Left lung (tissue), 14 donors: Measurements from ENCODE around the gene U2AF1. TPM values are rescaled to one million over a fixed set of nuclear protein-coding genes. Genes with fewer than 3 reads are reported as not detected.
"Not testable (repeated sequence)": the region's sequence is repeated elsewhere in the genome, so short reads cannot be mapped to it uniquely, and the experiment has no call there.

Source experiments
- ATAC-seq: fragments of 200-7000 bp; cut with Tn5 transposase; one replicate; pipeline ENCODE4 v1.9.1; 2020; ENCODE audit warnings: moderate library complexity
- DNase-seq, 4 donors: peaks; one replicate each; pipeline ENCODE4 v3.0.0-alpha.2; 2013 to 2020
- H3K27ac ChIP-seq, 2 donors: fragments of 200-600 bp; sonication (generic) in 1 of 2; one replicate each; pipeline versions ENCODE4 v1.5.0 to v1.8.0; 2020 to 2021
- H3K27me3 ChIP-seq, 2 donors: fragments of 200-600 bp; sonication (generic) in 1 of 2; one replicate each; pipeline versions ENCODE4 v1.5.0 to v1.8.0; 2020 to 2021
- H3K36me3 ChIP-seq, 2 donors: fragments of 200-600 bp; sonication (generic) in 1 of 2; one replicate each; pipeline versions ENCODE4 v1.5.0 to v1.8.0; 2020 to 2021
- H3K4me1 ChIP-seq, 2 donors: fragments of 200-600 bp; one replicate each; pipeline ENCODE4 v1.8.0; 2021
- H3K4me3 ChIP-seq, 2 donors: fragments of 200-600 bp; sonication (generic) in 1 of 2; one replicate each; pipeline versions ENCODE4 v1.5.0 to v1.8.0; 2020 to 2021; ENCODE audit warnings: mild to moderate bottlenecking in 1 of 2
- H3K9me3 ChIP-seq, 2 donors: fragments of 200-600 bp; sonication (generic) in 1 of 2; one replicate each; pipeline versions ENCODE4 v1.5.0 to v1.8.0; 2020 to 2021
- intact Hi-C, 2 donors: fragments of 100-400 bp; cut with DNase I; formaldehyde crosslinking; loops; one replicate each; pipeline versions ENCODE4 v1.11.2 to v1.14.2; 2022
- long read RNA-seq, 12 donors: library from polyadenylated mRNA in 2 of 12; unstranded in 2 of 12; transcript quantifications; one replicate each; pipeline ENCODE4 v2.0.0 and lab custom pipeline, GENCODE V29; 2019 to 2026
- polyA plus RNA-seq, 6 donors: library from polyadenylated mRNA; unstranded; fragments of 120-200 nt; gene quantifications; one replicate each; pipeline ENCODE4 v1.2.1, GENCODE V29; 2013; ENCODE audit not compliant: insufficient read length in 6 of 6
- total RNA-seq, 2 donors: library from RNA; stranded (reverse); fragmentation: NEBNext Ultra II Directional; extraction: Animal tissue kit (Norgen Biotek cat#: 25700); gene quantifications; one replicate each; pipeline ENCODE4 v1.2.1, GENCODE V29; 2021
- donor health status: DM: no; HTN: yes; CAD: no.
- donor health status: DM: no; HTN: no; CAD: no.

U2AF1 gene, protein sequence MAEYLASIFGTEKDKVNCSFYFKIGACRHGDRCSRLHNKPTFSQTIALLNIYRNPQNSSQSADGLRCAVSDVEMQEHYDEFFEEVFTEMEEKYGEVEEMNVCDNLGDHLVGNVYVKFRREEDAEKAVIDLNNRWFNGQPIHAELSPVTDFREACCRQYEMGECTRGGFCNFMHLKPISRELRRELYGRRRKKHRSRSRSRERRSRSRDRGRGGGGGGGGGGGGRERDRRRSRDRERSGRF
- total RNA-seq (10 to 100 TPM; 26.4 to 34.9 TPM), polyA plus RNA-seq (10 to 100 TPM; 26.4 to 89.4 (median 52.0) TPM)
- long read RNA-seq, donor 1, transcript U2AF1-202 (8 exons, 940 nt): minor isoform, 30 of 76 reads
- long read RNA-seq, donor 1, transcript U2AF1-201 (8 exons, 962 nt): major isoform, 43 of 76 reads
- long read RNA-seq, donor 1, partial matches to known transcripts: 0 of 76 reads
- long read RNA-seq, donor 1, other reads (novel, unspliced or antisense): 0 of 76 reads
- long read RNA-seq, donor 2, transcript U2AF1-202 (8 exons, 940 nt): minor isoform, 11 of 54 reads
- long read RNA-seq, donor 2, transcript U2AF1-201 (8 exons, 962 nt): major isoform, 34 of 54 reads
- long read RNA-seq, donor 2, partial matches to known transcripts: 8 of 54 reads
- long read RNA-seq, donor 2, other reads (novel, unspliced or antisense): 0 of 54 reads
- long read RNA-seq, donor 3, transcript U2AF1-202 (8 exons, 940 nt): minor isoform, 23 of 58 reads
- long read RNA-seq, donor 3, transcript U2AF1-201 (8 exons, 962 nt): major isoform, 30 of 58 reads
- long read RNA-seq, donor 3, partial matches to known transcripts: 0 of 58 reads
- long read RNA-seq, donor 3, other reads (novel, unspliced or antisense): 0 of 58 reads
- long read RNA-seq, donor 4, transcript U2AF1-202 (8 exons, 940 nt): minor isoform, 13 of 43 reads
- long read RNA-seq, donor 4, transcript U2AF1-201 (8 exons, 962 nt): major isoform, 23 of 43 reads
- long read RNA-seq, donor 4, partial matches to known transcripts: 4 of 43 reads
- long read RNA-seq, donor 4, other reads (novel, unspliced or antisense): 2 of 43 reads
- long read RNA-seq, donor 5, transcript U2AF1-201 (8 exons, 962 nt): major isoform, 34 of 59 reads
- long read RNA-seq, donor 5, transcript U2AF1-202 (8 exons, 940 nt): minor isoform, 21 of 59 reads
- long read RNA-seq, donor 5, partial matches to known transcripts: 0 of 59 reads
- long read RNA-seq, donor 5, other reads (novel, unspliced or antisense): 0 of 59 reads
- long read RNA-seq, donor 6, transcript U2AF1-202 (8 exons, 940 nt): minor isoform, 36 of 92 reads
- long read RNA-seq, donor 6, transcript U2AF1-201 (8 exons, 962 nt): major isoform, 46 of 92 reads
- long read RNA-seq, donor 6, partial matches to known transcripts: 5 of 92 reads
- long read RNA-seq, donor 6, other reads (novel, unspliced or antisense): 0 of 92 reads
- long read RNA-seq, donor 7, transcript U2AF1-202 (8 exons, 940 nt): minor isoform, 15 of 47 reads
- long read RNA-seq, donor 7, transcript U2AF1-201 (8 exons, 962 nt): major isoform, 29 of 47 reads
- long read RNA-seq, donor 7, partial matches to known transcripts: 0 of 47 reads
- long read RNA-seq, donor 7, other reads (novel, unspliced or antisense): 0 of 47 reads
- long read RNA-seq, donor 8, transcript U2AF1-202 (8 exons, 940 nt): minor isoform, 20 of 70 reads
- long read RNA-seq, donor 8, transcript U2AF1-201 (8 exons, 962 nt): major isoform, 48 of 70 reads
- long read RNA-seq, donor 8, partial matches to known transcripts: 0 of 70 reads
- long read RNA-seq, donor 8, other reads (novel, unspliced or antisense): 0 of 70 reads
- long read RNA-seq, donor 9, partial matches to known transcripts: 0 of 1 reads
- long read RNA-seq, donor 9, other reads (novel, unspliced or antisense): 0 of 1 reads
- long read RNA-seq, donor 10, transcript U2AF1-201 (8 exons, 962 nt): major isoform, 18 of 23 reads
- long read RNA-seq, donor 10, partial matches to known transcripts: 0 of 23 reads
- long read RNA-seq, donor 10, other reads (novel, unspliced or antisense): 2 of 23 reads
- long read RNA-seq, donor 11, transcript U2AF1-201 (8 exons, 962 nt): major isoform, 20 of 43 reads
- long read RNA-seq, donor 11, transcript U2AF1-202 (8 exons, 940 nt): minor isoform, 12 of 43 reads
- long read RNA-seq, donor 11, partial matches to known transcripts: 7 of 43 reads
- long read RNA-seq, donor 11, other reads (novel, unspliced or antisense): 0 of 43 reads
- long read RNA-seq, donor 12, full-length matches to known transcripts: 42 of 42 reads
- long read RNA-seq, donor 12, partial matches to known transcripts: 0 of 42 reads
- long read RNA-seq, donor 12, other reads (novel, unspliced or antisense): 0 of 42 reads

DNA sequence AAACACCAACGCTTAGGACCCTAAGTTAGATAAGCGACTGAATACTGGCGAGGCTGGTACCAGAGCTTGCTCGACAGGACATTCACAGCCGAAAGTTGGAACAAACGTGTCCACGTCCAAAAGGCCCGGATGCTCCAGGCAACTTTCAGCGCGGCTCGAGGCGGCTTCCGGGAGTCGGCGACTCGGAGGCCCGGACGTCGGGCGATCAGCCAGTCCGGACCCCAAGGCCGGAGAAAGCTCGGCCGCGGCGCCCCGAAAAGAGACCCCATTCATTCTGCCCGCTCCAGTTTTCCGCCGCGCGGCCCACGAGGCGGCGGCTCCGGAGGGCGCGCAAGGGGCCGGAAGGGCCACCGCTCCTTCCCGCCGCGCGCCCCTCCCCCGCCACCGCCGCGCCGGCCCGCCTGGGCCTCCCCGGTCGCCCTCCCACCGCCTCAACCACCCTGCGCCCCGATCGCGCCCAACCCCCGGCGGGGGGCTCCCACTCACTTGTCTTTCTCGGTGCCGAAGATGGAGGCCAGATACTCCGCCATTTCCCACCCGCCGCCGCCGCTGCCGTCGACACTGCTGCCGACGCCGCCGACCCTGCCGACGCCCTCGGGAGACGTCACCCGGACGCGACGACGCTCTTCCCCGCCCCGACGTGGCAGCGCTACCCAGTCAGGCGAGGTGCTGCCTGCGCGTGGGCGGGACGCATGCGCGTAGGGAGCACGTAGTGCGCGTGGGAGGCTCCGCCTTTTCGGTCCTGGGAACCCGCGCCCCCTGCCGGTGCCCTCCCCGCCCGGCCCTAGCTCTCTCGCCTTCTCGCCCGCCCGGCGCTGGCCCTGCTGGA lies at the start of gene U2AF1:
Gene U2AF1 (minus strand): TSS at position 606 of the 829 bp plus-strand sequence. CDS start 76 bp downstream, at position 530.
- H3K27ac ChIP-seq: peak within 1 kb of the TSS; percentile 44 to 85
- peak within 1 kb of the TSS; percentile 41 to 57 for H3K4me3 ChIP-seq
- H3K27me3 ChIP-seq, H3K36me3 ChIP-seq, H3K4me1 ChIP-seq, intact Hi-C loops, H3K9me3 ChIP-seq: not testable (repeated sequence)
- ATAC-seq (peak; percentile 98), DNase-seq (peak in 2 of 4 donors; percentile 80 to 91)

GRCh38 chr21:43153601-43154000 lies 46.2 kb upstream of the U2AF1 start:
- H3K4me1 ChIP-seq, H3K9me3 ChIP-seq, H3K36me3 ChIP-seq, DNase-seq, intact Hi-C loops, H3K27me3 ChIP-seq, H3K4me3 ChIP-seq, ATAC-seq, H3K27ac ChIP-seq: not testable (repeated sequence)

GRCh38 chr21:43149344-43149743 lies 42.0 kb upstream of the U2AF1 start:
- intact Hi-C loops, H3K27me3 ChIP-seq, H3K4me3 ChIP-seq, H3K4me1 ChIP-seq, H3K9me3 ChIP-seq, ATAC-seq, H3K36me3 ChIP-seq, H3K27ac ChIP-seq, DNase-seq: not testable (repeated sequence)

DNA sequence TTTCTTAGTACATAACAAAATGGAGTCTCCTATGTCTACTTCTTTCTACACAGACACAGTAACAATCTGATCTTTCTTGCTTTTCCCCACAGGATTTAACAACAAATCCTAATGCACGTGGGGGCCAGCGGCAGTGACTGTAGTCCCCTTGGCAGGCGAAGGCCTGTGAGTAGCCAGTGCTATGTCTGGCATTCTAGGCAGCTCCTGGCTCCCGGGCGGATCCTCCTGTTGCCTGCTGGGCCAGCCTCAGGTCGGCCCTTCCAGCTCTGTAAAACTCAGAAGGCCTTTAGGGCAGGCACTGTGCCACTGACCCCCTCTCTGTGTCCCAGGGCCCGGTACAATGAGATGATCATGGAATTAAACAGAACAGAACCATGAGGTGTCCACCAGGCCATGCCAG lies 40.6 kb upstream of the U2AF1 start:
- H3K36me3 ChIP-seq, H3K4me1 ChIP-seq, H3K9me3 ChIP-seq, DNase-seq, intact Hi-C loops, H3K27me3 ChIP-seq, H3K4me3 ChIP-seq, H3K27ac ChIP-seq: not testable (repeated sequence)
- peak; percentile 42 for ATAC-seq

DNA sequence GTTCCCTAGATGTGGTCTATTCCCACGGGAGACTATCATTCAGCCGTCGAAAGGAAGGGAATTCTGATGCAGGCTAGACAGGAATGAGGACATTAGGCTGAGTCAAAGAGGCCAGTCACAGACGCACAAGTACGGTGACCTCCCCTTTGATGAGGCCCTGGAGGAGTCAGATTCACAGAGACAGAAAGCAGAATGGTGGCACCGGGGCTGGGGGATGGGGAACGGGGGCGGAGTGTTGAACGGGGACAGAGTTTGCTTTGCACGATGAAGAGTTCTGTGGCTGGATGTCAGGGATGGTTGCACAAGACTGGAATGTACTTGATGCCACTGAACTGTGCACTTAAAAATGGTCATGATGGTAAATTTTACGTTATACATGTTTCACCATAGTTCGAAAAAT lies 39.3 kb upstream of the U2AF1 start:
- peak; percentile 88 for ATAC-seq
- H3K36me3 ChIP-seq, H3K4me3 ChIP-seq, H3K4me1 ChIP-seq, intact Hi-C loops, H3K27me3 ChIP-seq, DNase-seq, H3K9me3 ChIP-seq, H3K27ac ChIP-seq: not testable (repeated sequence)

DNA sequence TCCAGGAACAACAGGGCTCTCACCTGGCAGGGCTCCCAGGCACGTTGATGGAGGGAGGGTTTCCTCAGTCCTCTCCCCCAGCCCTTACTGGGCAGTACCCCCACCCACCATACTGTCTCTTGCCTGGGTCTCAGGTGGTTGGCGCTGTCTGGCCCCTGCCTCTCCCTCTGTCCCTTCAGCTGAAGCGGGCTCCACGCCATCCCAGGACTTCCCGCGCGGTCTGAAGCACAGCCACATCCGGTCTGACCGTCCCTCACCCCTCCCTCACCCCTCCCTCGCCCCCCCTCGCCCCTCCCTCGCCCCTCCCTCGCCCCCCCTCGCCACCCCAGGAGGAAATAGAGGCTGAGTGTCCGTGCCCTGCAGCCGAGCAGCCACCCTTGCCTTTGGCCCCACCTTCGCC lies 34.0 kb upstream of the U2AF1 start:
- DNase-seq, H3K9me3 ChIP-seq: not testable (repeated sequence)

GRCh38 chr21:43138944-43139343 lies 31.6 kb upstream of the U2AF1 start:
- H3K36me3 ChIP-seq, H3K4me3 ChIP-seq, H3K9me3 ChIP-seq, H3K27ac ChIP-seq, H3K27me3 ChIP-seq, intact Hi-C loops, H3K4me1 ChIP-seq, DNase-seq: not testable (repeated sequence)
- peak; percentile 79 for ATAC-seq

More for the DNA sequence above, 34.0 kb upstream of the U2AF1 start:
- H3K4me3 ChIP-seq, H3K36me3 ChIP-seq, intact Hi-C loops, H3K27ac ChIP-seq, H3K4me1 ChIP-seq, H3K27me3 ChIP-seq: not testable (repeated sequence)
- peak; percentile 69 for ATAC-seq

DNA sequence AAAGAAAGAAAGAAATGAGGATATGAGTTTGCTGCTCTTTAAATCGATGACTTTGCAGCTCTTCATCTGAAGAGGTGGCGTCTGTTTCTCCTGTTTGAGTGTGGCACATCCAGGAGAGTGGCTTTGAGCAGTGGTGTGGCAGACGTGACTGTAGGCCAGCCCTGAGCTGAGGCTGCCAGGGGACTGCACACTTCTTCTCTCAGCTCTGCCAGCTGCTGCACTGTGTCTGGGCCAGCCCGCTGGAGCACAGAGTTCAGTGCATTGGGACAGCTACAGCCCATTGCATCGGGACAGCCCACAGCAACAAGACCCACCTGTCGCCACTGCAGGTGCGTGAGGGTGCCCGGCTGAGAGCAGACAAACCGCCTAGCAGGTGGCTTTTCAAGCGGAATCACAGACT lies 27.1 kb upstream of the U2AF1 start:
- intact Hi-C loops, ATAC-seq, H3K27me3 ChIP-seq, H3K27ac ChIP-seq, H3K36me3 ChIP-seq, DNase-seq, H3K4me1 ChIP-seq, H3K4me3 ChIP-seq, H3K9me3 ChIP-seq: not testable (repeated sequence)

DNA sequence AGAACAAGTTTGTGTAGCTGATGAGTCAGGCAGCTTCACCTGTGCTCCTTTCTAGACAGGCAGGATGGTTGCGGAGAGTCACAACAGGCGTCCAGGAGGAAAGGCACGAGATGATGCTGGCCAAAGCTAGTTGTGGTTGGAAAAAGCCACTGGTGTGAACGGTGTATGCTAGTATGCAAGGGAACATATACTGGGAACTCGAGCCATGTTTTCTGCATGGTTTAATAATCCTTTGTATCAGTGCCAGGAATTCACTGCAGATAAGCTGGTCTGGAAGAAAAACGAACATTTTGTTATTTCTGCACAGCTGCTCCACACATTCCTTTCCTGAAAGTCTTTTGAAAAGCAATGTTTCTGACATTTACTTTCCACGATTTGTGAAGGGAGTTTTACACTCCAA lies 22.7 kb upstream of the U2AF1 start:
- ATAC-seq, H3K9me3 ChIP-seq, H3K4me3 ChIP-seq, H3K36me3 ChIP-seq, H3K27ac ChIP-seq, DNase-seq, intact Hi-C loops, H3K27me3 ChIP-seq, H3K4me1 ChIP-seq: not testable (repeated sequence)

DNA sequence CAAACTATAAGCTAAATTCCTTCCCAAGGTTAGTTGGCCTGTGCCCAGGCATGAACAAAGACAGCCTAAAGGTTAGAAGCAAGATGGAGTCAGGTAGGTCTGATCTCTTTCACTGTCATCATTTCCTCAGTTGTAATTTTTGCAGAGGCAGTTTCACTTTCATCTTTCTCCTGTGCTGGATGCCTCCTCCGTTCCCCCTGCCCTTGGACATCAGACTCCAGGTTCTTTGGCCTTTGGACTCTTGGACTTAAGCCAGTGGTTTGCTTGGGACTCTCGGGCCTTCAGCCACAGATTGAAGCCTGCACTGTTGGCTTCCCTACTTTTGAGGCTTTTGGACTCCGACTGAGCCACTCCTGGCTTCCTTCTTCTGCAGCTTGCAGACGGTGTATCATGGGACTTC lies 8.6 kb upstream of the U2AF1 start:
- DNase-seq, H3K27me3 ChIP-seq, ATAC-seq, H3K9me3 ChIP-seq, H3K4me3 ChIP-seq, intact Hi-C loops, H3K4me1 ChIP-seq, H3K36me3 ChIP-seq, H3K27ac ChIP-seq: not testable (repeated sequence)
